ENCODE data around the gene TCF7.
"Not testable (repeated sequence)": the region's sequence is repeated elsewhere in the genome, so short reads cannot be mapped to it uniquely, and the experiment has no call there.

TCF7 gene

DNA sequence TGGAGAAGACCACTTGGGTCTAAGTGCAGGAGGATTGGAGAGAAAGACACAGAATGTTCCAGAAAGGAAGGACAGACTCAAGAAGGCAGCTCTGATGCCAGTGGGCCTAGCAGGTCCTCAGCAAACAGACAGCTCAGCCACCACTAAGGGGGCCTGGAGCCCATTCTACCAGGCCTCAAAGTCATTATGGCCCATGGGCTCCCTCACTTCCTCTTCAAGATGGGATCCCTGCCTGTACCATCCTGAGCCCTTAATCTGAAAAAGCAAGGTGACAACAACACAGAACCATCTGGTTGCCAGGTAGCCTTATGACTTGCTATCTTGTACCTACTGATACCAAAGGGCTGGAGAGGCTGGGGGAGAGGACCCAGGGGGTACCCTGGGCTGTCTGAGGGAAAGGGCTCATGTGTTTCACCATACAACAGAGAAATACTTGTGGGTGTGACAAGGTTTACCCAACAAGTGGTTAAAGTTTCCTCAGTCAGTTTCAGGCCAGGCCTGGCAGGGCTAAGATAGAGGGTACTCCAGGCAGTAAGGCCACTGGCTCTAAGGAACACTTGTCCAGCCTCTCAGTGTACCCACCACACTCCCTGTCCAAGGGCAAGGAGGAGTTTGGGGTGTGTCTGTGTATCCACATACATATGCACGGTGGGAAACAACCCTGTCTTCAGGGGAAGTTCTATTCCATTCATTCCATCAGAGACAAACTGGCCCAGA is 30.7 kb downstream of the TCF7 start:
- no peak for DNase-seq (ENCODE audit: low read depth in 2 of 2)

DNA sequence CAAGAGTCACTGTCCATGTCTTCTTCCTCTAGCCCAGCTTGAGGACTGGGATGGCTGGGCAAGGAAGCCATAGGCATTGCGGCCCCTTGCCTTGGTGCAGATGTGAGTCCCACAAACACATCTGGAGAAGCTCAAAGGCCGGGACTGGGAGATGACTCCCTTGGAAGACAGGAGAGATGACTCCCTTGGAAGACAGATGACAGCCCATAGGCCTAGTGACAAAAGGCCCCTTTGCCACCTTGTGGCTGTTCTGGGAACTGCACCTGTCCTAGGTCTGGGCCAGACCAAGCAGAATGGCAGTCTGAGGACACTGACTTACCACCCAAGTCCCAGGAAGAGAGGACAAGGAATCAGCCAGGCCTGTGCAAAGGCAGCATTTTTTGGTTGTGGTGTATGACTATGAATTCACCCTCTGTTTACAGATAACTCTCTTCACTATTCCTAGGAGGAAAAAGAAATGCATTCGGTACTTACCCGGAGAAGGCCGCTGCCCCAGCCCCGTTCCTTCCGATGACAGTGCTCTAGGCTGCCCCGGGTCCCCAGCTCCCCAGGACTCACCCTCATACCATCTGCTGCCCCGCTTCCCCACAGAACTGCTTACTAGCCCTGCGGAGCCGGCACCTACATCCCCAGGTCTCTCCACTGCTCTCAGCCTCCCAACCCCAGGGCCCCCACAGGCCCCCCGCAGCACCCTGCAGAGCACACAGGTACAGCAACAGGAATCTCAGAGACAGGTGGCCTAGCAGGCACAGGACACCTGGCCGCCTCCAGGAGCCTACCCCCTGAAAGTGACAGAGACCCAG is 31.5 kb downstream of the TCF7 start:
- peak; percentile 20 to 25 for DNase-seq (ENCODE audit: low read depth in 2 of 2)

DNA sequence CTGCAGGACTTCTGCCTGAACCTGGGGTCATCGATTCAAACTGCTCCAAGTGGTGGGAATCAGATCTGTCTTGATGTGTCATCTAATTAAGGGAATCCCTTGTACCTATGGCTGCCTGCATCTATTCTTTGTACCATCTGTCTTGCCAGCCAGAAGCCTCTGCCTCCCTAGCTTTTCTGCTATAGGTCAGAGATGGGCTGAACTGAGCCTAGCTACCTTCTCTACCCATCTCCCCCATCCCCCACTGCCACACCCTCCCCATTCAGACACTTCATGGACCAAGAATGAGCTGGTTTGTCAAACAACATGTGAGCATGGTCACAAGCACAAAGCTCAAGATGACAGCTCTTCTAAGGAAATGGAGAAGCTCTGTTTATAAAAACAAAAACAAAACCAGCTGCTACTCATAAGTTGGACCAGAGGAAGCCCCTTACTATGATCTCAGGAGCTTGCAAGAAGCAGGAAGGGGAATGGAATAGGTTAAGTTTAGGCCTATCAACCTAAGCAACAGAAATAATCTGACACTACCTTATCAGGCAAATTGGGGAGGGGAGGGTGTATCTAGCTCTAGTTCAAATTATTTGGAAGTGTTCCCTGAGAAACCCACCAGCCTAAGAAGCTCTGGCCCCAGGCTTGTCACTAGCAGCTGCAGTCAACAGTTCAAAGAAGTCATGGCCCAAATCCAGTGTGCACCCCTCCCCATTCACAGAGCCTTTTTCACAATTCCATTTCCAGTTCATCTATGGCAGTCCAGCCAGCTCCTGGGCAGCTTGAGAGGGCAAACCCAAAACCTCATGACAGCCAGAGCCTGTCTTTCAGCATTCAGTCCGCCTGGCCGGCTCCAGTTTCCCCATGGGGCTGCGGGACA is 32.4 kb downstream of the TCF7 start:
- DNase-seq (ENCODE audit: low read depth in 2 of 2): no peak

DNA sequence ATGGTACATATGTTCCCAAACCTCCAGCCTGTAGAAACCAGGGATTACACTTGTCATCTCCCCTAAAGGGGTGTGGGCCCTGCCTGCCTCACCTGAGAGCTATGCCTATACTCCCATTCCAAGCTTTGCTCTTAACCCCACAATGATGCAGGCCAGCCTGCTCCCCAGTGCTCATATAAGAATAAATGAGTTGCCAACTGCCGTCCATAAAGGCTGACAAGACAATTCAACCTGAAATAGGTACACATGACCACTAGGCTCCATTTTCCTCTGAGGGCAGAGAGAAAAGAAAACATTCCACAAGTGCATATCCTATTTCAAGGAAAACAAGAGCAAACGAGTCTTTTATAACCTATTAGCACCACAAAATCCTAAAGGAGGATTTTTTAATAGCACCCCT is 33.8 kb downstream of the TCF7 start:
- DNase-seq (ENCODE audit: low read depth in 2 of 2): no peak

DNA sequence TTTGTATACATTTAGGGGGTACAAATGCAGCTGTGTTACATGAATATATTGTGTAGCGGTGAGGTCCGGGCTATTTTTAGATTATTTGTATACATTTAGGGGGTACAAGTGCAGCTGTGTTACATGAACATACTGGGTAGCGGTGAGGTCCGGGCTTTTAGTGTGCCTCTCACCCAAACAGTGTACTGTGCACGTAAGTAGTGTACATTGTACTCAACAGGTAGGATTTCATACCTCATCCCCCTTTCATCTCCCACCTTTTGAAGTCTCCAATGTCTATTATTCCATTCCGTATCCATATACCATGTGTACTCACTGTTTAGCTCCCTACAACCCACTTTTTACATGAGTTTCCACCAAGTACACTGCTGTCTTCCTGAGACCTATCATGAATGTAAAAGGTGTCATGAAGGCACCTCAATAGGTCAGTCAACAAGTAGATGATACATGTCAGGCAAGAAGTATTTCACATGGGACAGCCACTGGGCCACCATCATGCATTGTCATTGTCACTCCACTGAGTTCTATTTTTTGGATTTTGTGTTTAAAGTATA is 34.6 kb downstream of the TCF7 start:
- no peak for DNase-seq (ENCODE audit: low read depth in 2 of 2)

DNA sequence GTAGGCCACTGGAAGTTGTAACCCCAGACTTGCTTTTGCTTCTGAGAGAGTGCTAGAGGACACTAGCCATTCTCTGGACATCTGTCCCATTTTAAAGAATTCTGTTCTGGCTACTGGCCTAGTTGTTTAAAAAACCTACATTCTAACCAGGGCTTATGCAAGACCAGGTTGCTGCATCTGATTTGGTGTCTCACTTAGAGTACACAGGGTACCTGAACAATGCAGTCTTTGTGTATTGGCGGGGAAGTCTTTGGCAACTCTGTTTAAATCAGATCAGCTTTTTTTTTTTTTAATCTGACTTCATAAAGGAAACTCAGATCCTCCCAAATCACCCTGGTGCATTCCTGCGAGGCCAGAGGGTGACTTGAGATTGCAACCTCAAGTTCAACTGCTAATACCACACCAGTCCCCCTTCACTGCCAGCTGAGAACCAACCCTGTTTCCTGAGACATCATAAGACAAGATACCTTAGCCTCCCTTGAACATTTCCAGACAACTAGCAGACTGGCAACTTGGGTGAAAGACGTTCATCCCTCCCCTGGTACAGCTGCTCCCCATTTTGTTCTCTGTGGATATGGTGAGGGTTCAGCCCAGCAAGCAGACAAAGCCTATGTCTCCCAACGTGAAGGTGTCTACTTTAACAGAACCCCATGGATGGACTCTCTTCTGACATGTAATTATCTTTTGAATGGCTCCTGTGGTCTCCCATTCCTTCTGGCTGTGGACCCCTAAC is 35.3 kb downstream of the TCF7 start:
- no peak for DNase-seq (ENCODE audit: low read depth in 2 of 2)

DNA sequence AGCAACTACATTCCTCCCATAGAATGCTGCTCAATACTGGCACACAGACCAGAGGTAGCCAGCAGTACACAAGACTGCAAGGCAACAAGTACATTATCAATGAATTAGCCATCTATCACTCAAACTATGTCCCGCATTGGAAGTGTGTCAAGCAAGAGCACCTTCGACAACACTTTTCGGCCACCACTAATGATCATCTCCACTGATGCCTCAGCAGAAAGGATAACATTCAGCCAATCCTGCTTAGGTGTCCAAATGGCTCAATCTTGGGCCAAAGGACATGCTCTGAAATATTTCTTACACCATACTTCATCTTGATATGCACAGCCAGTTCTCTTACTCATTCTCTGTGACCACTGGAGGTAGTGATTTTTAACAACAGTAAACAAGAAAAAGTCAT is 37.2 kb downstream of the TCF7 start:
- DNase-seq (ENCODE audit: low read depth in 2 of 2): no peak

DNA sequence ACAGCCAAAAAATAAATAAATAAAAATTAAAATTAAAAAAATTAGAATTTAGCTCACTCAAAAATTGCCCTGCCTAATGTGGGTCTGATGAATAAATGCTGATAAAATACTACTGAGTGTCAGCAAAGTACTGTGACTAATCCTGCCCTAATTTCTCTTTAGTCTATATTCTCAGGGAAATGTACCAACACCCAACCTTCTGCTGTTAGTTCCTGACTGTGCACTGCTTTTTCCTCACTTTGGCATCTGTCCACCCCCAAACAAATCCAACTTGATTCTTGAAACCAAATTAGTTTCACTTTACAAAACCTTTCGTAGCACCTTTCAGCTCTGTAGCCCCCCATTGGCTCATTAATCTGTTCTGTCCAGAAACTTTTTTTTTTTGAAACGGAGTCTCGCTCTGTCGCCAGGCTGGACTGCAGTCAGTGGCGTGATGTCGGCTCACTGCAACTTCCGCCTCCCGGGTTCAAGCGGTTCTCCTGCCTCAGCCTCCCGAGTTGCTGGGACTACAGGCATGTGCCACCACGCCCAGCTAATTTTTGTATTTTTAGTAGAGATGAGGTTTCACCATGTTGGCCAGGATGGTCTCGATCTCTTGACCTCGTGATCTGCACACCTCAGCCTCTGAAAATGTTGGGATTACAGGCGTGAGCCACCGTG is 37.8 kb downstream of the TCF7 start:
- not testable (repeated sequence) for DNase-seq (ENCODE audit: low read depth in 2 of 2)

DNA sequence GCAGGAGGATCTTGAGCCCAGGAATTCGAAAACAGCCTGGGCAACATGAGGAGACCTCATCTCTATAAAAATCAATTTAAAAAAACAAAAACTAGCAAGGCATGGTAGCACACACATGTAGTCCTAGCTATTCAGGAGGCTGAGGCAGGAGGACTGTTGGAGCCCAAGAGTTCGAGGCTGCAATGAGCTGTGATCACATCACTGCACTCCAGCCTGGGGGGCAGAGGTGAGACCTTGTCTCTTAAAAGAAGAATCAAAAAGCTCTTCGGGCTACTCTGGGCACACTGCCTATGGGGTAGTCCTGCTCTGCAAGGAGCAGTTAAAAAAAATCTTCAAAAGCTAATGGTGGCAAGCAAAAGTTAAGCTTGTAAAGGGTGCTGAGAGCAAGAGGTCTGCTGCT is 38.8 kb downstream of the TCF7 start:
- DNase-seq (ENCODE audit: low read depth in 2 of 2): no peak

DNA sequence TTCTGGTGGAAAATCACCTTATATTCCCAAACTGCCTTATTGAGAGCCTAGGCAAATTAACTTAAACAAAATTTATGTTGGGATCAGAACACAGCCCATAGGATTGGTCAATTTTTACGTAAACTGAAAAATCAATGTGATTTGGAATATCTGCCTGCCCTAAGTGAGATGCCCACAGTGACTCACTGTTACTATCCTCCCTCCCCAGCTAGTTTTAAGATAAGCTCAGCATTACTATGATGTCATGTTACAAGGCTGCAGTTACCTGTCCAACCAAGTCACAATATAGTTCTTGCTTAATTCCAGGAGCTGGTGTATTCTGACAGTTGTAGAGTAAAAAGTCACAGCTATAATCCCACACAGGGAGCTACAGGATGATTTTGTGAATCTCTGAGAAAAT is 39.2 kb downstream of the TCF7 start:
- DNase-seq (ENCODE audit: low read depth in 2 of 2): no peak

DNA sequence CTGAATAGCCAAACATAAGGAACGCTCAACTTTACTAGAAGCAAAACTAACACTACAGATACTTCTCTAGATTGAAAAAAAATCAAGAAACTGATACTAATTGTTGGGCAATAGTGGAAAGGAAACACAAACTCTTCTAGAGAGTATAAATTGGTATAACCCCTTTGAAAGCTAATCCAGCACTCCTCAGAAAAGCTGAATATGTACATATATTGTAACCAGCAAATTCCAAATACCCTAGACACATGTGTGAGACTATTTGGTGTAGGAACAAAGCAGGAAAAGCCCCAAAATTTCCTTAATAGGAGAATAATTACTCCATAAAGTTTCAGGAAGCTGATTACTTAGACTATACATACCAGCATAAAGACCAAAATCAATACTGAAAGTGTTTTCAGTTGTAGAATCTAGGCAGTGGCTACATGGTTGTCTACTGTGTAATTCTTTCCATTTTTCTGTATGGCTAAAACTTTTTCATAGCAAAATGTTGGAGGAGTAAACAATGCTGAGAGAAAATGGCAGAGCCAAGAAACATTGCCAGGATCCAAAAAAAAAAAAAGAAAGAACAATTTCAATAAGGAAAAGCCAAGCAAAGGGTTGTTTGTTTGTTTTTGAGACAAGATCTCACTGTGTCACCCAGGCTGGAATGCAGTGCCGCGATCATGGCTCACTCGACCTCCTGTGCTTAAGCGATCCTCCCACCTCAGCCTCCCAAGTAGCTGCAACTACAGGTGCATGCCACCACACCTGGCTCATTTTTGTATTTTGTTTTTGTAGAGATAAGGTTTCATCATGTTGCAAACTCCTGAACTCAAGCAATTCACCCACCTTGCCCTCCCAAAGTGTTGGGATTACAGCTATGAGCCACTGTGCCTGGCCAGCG is 47.3 kb downstream of the TCF7 start:
- no peak for DNase-seq (ENCODE audit: low read depth in 2 of 2)

DNA sequence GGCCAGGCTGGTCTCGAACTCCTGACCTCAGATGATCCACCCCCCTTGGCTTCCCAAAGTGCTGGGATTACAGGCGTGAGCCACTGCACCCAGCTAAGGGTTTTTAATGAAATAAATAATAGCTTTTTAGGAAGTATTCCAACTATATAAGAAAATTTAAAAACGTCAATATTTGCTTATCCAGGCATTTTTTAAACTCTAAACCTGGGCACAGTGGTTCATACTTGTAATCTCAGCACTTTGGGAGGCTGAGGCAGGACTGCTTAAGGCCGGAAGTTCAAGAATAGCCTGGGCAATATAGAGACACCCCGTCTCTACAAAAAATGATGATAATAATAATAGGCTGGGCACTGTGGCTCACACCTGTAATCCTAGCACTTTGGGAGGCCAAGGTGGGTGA is 48.1 kb downstream of the TCF7 start:
- no peak for DNase-seq (ENCODE audit: low read depth in 2 of 2)

DNA sequence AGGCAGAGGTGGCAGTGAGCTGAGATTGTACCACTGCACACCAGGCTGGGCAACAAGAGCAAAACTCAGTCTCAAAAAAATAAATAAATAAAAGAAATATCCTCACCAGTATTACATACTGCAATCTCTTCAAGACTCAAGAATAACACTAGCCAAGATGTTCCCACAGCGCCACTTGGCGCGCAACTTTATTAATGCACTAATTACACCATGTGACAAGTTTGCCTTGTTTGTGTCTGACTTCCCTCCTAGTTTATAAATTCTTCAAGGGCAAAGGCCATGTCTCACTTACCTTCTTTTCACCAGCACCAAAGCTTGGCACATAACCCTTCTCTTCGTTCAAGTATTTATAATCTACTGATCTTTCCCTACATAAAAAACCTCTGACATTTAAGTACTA is 57.5 kb downstream of the TCF7 start:
- DNase-seq (ENCODE audit: low read depth in 2 of 2): no peak

DNA sequence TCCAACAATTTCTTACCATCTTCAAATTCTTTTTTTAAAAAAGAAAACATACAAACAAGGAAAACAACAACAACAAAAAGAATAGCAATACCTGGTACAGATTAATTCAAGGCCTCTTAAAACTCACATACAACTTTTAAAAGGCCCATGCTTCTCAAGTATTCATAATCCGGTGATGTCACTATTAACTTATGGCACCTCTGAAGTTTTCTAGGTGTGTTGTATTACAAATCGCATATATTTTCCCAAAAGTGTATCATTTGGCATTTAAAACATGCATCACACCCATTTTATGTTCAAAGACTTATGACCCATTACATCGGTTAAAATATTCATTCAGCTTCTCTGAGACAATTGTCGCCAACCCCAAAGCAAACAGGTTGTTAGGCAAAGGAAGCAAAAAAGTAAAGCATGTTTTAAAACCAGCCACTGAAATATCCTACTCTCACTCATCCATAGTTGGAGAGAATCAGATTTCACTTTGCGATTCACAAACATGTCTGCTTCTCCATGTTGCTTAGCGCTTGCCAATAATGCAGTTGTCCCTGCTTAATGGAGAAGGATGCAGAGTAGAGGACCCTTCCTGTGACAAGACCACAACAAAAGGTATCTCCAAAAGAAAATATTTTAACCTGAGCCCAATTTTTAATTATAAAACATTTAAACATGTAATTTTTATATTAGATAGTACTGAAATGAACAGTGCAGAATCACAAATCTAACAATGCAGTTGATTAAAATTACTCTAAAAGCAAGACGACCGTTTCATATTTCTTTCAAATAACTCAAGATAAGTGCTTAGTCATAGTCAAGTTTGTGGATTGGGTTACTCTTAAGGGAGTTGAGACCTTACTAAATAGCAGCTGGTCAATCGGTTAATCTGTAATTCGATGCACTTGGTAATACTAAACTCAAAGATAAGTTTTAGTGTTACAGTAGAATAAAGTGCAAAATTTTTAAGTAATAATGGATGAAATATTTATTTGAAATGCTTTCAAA is 60.7 kb downstream of the TCF7 start:
- no peak for DNase-seq (ENCODE audit: low read depth in 2 of 2)

DNA sequence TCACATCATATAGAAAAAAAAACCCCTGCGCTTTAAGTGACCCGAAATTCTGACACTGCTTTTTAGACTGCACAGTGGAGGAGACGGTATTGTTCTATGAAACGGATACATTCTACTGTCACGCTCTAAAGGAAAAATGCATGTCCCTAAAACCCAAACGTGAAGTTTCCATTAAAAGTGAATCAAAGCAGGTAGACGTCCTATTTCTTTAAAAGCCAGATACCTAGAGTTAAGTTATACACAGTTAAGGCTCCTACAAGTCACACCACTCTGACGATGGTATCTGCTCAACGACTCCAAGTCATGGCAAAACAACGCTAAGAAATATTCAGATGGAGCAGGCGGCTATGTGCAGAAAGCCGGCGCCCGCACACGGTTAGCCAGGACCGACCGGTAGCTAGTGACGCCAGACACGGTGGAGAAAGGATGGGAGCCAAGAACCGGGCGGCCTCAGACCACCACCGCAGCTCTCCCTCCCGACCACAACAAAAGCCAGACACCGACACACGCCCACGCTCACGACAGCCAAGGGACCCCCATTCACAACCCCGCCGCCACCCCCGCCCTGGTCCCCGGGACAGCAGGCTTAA is 61.5 kb downstream of the TCF7 start:
- DNase-seq (ENCODE audit: low read depth in 2 of 2): no peak

DNA sequence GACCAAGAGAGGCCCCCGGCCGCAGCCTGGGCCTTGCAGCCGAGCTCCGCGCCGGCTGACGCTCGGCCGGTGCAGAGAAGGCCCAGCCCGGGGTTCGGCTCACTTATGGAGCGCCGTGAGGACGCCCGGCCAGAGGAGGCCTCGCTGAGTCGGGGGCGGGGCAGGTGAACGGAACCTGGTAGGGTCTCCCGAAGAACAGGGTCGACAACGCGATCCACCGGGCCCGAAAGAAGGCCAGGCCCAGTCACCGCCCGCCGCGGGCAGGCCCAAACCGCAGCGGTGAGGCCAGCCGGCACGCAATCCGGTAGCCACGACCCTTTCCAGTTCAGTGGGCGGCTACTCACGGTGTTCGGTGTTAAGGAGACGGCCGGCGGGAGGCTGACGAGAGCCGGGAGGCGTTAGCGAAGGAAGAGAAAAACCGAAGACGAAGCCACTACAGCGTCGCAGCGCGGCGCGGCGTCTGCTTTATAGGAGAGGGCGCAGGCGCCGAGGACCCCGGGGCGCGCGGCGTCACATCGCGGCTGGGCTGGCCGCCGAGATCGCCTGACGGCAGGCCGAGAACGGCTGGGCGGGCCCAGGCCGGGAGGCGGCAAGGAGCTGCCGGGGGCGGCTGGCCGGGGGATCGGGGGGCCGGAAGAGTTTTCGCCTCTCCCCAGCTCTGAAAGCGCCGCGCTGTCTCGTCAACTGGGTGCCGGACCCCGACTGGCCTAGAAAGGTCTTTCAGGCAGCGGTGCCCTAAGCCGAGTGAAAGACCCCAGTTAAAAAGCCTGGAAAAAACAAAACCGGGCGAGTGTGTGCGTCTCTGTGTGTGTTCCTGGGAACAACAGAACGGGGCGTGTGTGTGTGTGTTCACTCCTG is 62.3 kb downstream of the TCF7 start, which contains the start of gene SKP1:
Gene SKP1, minus strand, starts transcription at position 440 of the 858 bp plus-strand sequence. CDS start 2,928 bp downstream, outside the sequence.
- peak; percentile 64 to 70 for DNase-seq (ENCODE audit: low read depth in 2 of 2)
